ENCODE results near the gene UBE2K. TPM values are rescaled to one million over a fixed set of nuclear protein-coding genes. Genes with fewer than 3 reads are reported as not detected.

Gene UBE2K
- total RNA-seq, 1 experiment from 2014 or later, result 151 TPM

GRCh38 chr4:39682138-39682537 is 15.8 kb upstream of the UBE2K start:
- no peak overlapping the region for H3K4me3 Mint-ChIP-seq
- Histone ChIP-seq H2BK20ac (ENCODE audit: low read depth, low read length, poor library complexity, severe bottlenecking) (no peak overlapping the region), H3K79me2 (ENCODE audit: insufficient read depth, low read length) (no peaks in the 10 kb centered on the region), H3K4ac (ENCODE audit: low read depth, low read length) (no peak overlapping the region), H3K9ac (ENCODE audit: extremely low read depth, insufficient read length, low read length) (no peak overlapping the region), H2AFZ (ENCODE audit: low read length) (no peak overlapping the region), H3K23me2 (ENCODE audit: insufficient read length, low read depth, low read length, poor library complexity, severe bottlenecking) (no peaks in the 10 kb centered on the region), H3K27ac (ENCODE audit: insufficient read length, low read depth, low read length) (no peak overlapping the region), H3K56ac (ENCODE audit: insufficient read length, low read depth, low read length) (no peak overlapping the region), H2BK5ac (ENCODE audit: insufficient read length, low read length) (no peak overlapping the region), H4K91ac (ENCODE audit: insufficient read length, low read depth, low read length) (no peak overlapping the region), H2BK12ac (ENCODE audit: insufficient read length, low read depth, low read length) (no peak overlapping the region), H4K5ac (ENCODE audit: insufficient read length, low read depth, low read length) (no peak overlapping the region), H3K14ac (ENCODE audit: insufficient read depth, low read length) (no peak overlapping the region), H2AK5ac (ENCODE audit: insufficient read length, low read length) (no peak overlapping the region), H3K18ac (ENCODE audit: insufficient read length, low read depth, low read length) (no peak overlapping the region), H3K4me2 (ENCODE audit: insufficient read depth, insufficient read length, low read length) (no peak overlapping the region), H2BK15ac (ENCODE audit: low read depth, low read length) (no peak overlapping the region), H3K23ac (ENCODE audit: insufficient read length, low read depth, low read length) (no peak overlapping the region), H3K4me1 (ENCODE audit: insufficient read depth, low read length) (no peaks in the 10 kb centered on the region), H4K20me1 (ENCODE audit: control insufficient read depth, insufficient read depth, insufficient read length) (no peaks in the 10 kb centered on the region), H3T11ph (ENCODE audit: low read length) (no peak overlapping the region), H3K79me1 (ENCODE audit: insufficient read depth, low read depth, low read length, poor library complexity, severe bottlenecking) (no peaks in the 10 kb centered on the region), H2BK120ac (ENCODE audit: low read depth, low read length, poor library complexity, severe bottlenecking) (no peak overlapping the region), H4K8ac (replicated peaks; ENCODE audit: insufficient read length, low read depth, low read length) (no peak overlapping the region), H3K27me3 (ENCODE audit: insufficient read depth, low read length) (no peaks in the 10 kb centered on the region), H3K9me3 (ENCODE audit: control insufficient read depth, low read depth, low read length) (no peaks in the 10 kb centered on the region)
- no peaks in the 10 kb centered on the region for H3K27me3 Mint-ChIP-seq (ENCODE audit: low read depth)
- no peaks in the 10 kb centered on the region; a peak in 1 of 5 replicates for H3K9me3 Mint-ChIP-seq
- DNase-seq, result no peak
- no peak overlapping the region for H3K27ac Mint-ChIP-seq
- H3K36me3 Mint-ChIP-seq (ENCODE audit: insufficient read depth in 1 of 3, low read depth in 3 of 3), result no peaks in the 10 kb centered on the region
- peaks cover 4 to 5% of the 10 kb centered on the region in 2 experiments; a peak in 3 of 4 replicates for H3K4me1 Mint-ChIP-seq
- TF ChIP-seq CTCF (conservative IDR thresholded peaks at IDR 0.05), result no peak
- no CpG with 5 or more reads among the region's 2 CpGs for WGBS (ENCODE audit: extremely low coverage, insufficient read length, low lambda C conversion rate)

All from H9 (cell line).